Muscle layer of colon (tissue), 2 donors: ENCODE data around the gene SGCD.
A peak's percentile ranks its signal among the peaks of the same experiment; 100 is the strongest.

Experiments
- H3K27ac ChIP-seq: one replicate; pipeline ENCODE4 v1.7.0; 2013; ENCODE audit warnings: low read depth, mild to moderate bottlenecking, low read length, moderate library complexity
- H3K27me3 ChIP-seq, 2 donors: one replicate each; pipeline ENCODE4 v1.7.0; 2013; ENCODE audit warnings: low read length in 2 of 2, mild to moderate bottlenecking in 2 of 2; ENCODE audit not compliant: insufficient read depth in 2 of 2, control insufficient read depth in 1 of 2
- H3K36me3 ChIP-seq: one replicate; pipeline ENCODE4 v1.7.0; 2013; ENCODE audit warnings: mild to moderate bottlenecking, low read length; ENCODE audit not compliant: insufficient read depth
- H3K4me1 ChIP-seq: one replicate; pipeline ENCODE4 v1.7.0; 2013; ENCODE audit warnings: mild to moderate bottlenecking, low read length; ENCODE audit not compliant: insufficient read depth
- H3K4me3 ChIP-seq, 2 donors: one replicate each; pipeline ENCODE4 v1.7.0; 2013; ENCODE audit warnings: low read length in 2 of 2, low read depth in 1 of 2, mild to moderate bottlenecking in 1 of 2, moderate library complexity in 1 of 2
- H3K9ac ChIP-seq: one replicate; pipeline ENCODE4 v1.7.0; 2013; ENCODE audit warnings: low read length
- H3K9me3 ChIP-seq: one replicate; pipeline ENCODE4 v1.7.0; 2013; ENCODE audit warnings: mild to moderate bottlenecking, low read length
- donor health status: abdominal sarcoma.
- donor health status: Adenocarcinoma of cecum.

SGCD gene

DNA sequence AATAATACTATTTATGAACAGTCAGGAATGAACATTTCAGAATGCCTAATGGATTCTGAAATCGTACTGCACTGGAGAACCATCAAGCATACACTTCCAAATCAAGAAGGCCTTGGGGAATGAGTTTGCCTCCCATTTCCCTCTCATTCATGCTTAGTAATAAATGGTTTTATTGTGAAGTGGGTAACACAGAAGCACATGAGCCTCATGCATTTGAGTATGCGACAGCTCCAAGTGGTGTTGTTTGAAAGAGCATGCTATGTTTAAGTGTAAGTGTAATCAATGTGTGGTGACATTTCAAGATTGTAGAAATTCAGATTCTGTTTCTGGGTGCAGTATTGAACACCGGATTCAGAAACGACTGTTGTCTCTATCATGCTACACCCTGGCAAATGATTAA, 60.0 kb downstream of the SGCD start:
- no peaks in the 10 kb centered on the region for H3K27me3 ChIP-seq
- H3K27ac ChIP-seq: no peak overlapping the region
- no peak overlapping the region for H3K9ac ChIP-seq
- peaks cover 4% of the 10 kb centered on the region for H3K4me1 ChIP-seq
- H3K9me3 ChIP-seq: no peaks in the 10 kb centered on the region
- H3K36me3 ChIP-seq: no peaks in the 10 kb centered on the region
- no peak overlapping the region for H3K4me3 ChIP-seq

DNA sequence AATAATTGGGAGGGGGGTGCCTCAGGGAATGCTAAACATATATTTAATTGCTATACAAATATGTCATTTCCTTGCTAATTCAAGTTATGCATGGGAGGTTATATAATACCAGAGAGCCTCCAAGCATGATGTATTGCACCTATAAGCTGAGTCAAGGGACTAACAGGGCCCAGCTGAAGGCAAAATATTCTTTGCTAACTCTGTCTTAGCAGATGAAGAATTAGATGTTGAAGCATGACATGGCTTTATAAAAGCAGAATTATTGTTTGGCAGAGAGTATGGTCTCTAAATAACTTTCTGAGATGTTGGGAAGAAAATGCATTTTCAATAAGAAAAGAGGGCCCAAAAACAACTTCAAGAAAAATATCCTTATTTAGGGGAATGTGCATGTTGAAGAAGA, 60.4 kb downstream of the SGCD start:
- H3K36me3 ChIP-seq: no peaks in the 10 kb centered on the region
- no peak overlapping the region for H3K4me3 ChIP-seq
- no peak overlapping the region for H3K9ac ChIP-seq
- no peaks in the 10 kb centered on the region for H3K27me3 ChIP-seq
- H3K27ac ChIP-seq: no peak overlapping the region
- H3K4me1 ChIP-seq: peaks cover 4% of the 10 kb centered on the region
- H3K9me3 ChIP-seq: no peaks in the 10 kb centered on the region

DNA sequence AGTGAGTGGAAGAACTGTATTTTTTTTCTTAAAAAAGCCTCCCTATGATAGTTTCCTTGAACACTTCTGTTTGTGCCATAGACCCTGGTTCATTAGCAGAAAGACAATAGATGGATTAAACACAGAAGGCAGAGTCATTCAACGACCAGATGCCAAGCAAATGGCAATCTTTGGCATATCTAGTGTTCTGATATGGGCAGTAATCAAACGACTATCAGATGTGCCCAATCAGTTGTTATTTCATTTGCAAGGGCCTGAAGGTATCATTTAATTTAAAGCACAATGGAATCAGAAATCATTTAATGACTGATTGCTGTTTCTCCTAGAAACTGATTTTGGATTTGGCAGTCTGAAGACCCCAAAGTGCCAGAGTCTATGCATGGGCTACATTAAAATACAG, 61.3 kb downstream of the SGCD start:
- no peak overlapping the region for H3K9ac ChIP-seq
- H3K4me1 ChIP-seq: no peaks in the 10 kb centered on the region
- H3K27ac ChIP-seq: no peak overlapping the region
- H3K4me3 ChIP-seq: no peak overlapping the region
- H3K27me3 ChIP-seq: no peaks in the 10 kb centered on the region
- H3K9me3 ChIP-seq: no peaks in the 10 kb centered on the region
- H3K36me3 ChIP-seq: no peaks in the 10 kb centered on the region

DNA sequence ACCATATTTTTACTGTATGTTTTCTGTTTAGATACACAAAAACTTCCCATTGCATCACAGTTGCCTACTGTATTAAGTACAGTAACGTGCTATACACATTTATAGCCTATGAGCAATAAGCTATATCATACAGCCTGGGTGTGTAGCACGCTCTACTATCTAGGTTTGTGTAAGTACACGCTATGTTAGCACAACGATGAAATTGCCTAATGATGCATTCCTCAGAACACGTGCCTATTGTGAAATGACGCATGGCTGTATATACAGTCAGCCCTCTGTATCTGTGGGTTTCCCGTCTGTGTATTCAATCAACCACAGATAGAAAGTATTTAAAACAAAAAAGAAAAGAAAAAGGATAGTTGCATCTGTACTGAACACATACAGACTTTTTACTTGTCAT, 64.2 kb downstream of the SGCD start:
- no peaks in the 10 kb centered on the region for H3K27me3 ChIP-seq
- H3K36me3 ChIP-seq: no peaks in the 10 kb centered on the region
- no peak overlapping the region for H3K27ac ChIP-seq
- no peaks in the 10 kb centered on the region for H3K9me3 ChIP-seq
- H3K4me1 ChIP-seq: peaks cover 14% of the 10 kb centered on the region
- no peak overlapping the region for H3K4me3 ChIP-seq
- no peak overlapping the region for H3K9ac ChIP-seq

DNA sequence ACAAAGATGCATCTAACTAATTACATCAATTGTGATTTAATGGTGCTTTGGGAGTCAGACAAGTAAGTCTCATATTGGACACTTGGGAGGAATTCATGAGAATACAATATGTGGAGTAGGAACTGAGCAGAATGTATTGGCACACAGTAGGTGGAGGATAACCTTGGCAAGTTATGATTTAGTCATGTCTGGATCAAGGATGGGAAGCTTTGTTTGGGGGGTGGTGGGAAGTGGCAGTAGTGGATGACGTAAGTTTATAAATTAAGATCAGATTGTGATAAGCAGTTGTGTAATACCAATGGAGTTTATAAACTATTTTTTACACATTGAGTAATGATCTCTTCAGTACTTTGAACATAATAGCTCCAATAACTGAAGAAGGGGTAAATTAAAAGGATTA, 67.0 kb downstream of the SGCD start:
- Histone ChIP-seq H3K4me1 (peaks cover 28% of the 10 kb centered on the region), H3K27me3 (no peaks in the 10 kb centered on the region), H3K36me3 (no peaks in the 10 kb centered on the region), H3K4me3 (no peak overlapping the region), H3K9me3 (no peaks in the 10 kb centered on the region), H3K9ac (no peak overlapping the region), H3K27ac (no peak overlapping the region)

DNA sequence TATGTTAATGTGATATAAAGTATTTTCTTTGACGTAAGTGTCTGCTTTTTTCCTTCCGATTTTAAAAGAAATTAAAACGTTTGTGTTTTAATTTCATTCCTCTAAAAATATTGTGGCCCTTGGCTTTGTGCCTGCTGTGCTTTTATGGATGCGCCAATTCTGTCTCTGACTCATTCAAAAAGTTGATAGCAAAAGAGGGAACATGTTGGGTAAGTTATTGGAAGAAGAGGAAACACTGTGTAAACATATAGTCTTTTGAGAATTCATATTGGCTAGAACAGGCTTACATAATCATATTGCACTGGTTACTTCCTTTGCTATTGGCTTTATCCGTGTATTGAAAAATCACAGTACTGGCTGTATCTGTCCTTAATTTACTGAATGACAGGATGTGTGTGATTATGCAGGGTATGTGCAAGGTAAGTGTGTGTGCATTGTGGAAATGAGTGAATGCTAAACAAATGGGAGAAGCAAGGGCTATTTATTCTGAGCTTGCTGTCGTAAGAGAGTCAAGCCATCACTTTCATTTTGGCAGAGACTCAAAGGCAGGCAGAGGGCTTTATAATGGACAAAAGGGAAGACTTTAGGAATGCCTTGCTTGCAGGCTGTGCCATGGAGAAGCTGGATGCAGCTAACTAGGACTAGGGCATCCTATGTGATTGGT, 67.8 kb downstream of the SGCD start:
- H3K4me1 ChIP-seq: peaks cover 36% of the 10 kb centered on the region

DNA sequence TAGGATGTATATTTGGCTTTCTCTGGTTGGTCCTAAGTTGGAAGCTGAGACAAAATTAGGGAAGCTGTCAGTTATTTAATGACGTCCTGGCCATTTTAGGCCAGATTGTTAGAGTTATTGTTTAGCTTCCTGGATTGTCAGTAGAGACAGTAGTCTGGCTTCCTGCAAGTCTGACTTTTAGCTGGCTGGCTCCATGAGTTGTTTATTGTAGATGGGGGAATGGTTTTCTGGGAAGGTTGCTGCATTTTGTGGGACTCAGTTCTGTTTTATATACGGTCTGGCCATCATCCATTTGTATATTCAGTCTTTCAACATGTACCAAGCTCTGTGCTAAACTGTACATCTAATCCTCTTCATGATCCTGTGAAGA, 68.3 kb downstream of the SGCD start:
- H3K9ac ChIP-seq: no peak overlapping the region
- no peaks in the 10 kb centered on the region for H3K9me3 ChIP-seq
- H3K27me3 ChIP-seq: no peaks in the 10 kb centered on the region
- peak overlapping the region in 1 of 2 donors; percentile 19 for H3K4me3 ChIP-seq
- H3K36me3 ChIP-seq: no peaks in the 10 kb centered on the region
- H3K4me1 ChIP-seq: peaks cover 41% of the 10 kb centered on the region
- H3K27ac ChIP-seq: peak overlapping the region; percentile 36

More for the DNA sequence above, 67.8 kb downstream of the SGCD start:
- Histone ChIP-seq H3K9ac (no peak overlapping the region), H3K27me3 (no peaks in the 10 kb centered on the region), H3K27ac (peak overlapping the region; percentile 36), H3K36me3 (no peaks in the 10 kb centered on the region), H3K9me3 (no peaks in the 10 kb centered on the region), H3K4me3 (peak overlapping the region in 1 of 2 donors; percentile 19)

DNA sequence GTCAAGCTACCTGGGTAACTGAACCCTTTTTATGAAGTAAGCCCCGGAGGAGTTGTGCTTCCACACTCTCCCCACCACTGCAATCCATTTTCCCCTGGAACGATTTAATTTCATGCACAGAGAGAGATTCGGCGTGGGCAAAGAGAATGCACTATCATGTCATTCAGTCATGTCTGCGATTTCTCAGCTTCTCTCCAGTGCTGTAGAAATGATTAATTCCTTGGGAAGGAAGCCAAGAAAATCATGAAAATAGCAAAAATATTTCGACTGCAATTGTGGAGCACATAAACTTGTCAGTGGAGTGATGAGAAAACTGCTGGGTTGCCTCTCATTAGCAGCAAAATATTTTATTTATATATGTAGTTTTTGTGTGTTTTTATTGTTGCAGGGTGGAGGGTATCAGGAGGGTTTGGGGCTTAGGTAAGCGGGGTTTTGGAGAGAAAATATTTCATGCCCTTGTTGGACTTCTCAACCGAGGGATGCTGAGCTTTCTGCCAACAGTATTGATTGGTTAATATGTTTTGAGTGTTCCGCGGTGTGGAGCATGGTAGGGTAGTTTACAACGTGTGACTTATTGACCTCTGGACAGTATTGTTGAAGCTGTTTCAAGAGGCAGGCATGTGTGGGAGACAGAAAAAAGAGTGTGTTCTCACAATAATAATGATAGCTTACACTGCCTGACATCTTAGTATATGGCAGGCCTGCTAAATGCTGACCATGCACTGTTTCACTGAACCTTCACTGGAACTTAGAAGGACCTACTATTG, 69.3 kb downstream of the SGCD start:
- Histone ChIP-seq H3K9ac (no peak overlapping the region), H3K4me1 (peaks cover 44% of the 10 kb centered on the region), H3K4me3 (no peak overlapping the region), H3K27ac (no peak overlapping the region), H3K9me3 (no peaks in the 10 kb centered on the region), H3K27me3 (no peaks in the 10 kb centered on the region), H3K36me3 (no peaks in the 10 kb centered on the region)

DNA sequence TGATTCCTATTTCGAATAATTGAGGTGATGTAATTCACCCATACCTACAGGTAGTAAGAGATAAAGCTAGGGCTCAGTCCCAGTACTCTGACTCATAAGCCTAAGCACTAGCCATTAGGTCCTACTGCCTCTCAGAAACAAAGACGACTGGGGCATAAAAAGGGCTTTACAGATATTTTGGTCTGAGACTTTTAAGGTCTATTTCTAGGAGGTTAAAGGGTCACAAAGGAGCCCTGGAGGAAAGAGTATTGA, 69.8 kb downstream of the SGCD start:
- Histone ChIP-seq H3K36me3 (no peaks in the 10 kb centered on the region), H3K27ac (no peak overlapping the region), H3K4me1 (peaks cover 44% of the 10 kb centered on the region)

DNA sequence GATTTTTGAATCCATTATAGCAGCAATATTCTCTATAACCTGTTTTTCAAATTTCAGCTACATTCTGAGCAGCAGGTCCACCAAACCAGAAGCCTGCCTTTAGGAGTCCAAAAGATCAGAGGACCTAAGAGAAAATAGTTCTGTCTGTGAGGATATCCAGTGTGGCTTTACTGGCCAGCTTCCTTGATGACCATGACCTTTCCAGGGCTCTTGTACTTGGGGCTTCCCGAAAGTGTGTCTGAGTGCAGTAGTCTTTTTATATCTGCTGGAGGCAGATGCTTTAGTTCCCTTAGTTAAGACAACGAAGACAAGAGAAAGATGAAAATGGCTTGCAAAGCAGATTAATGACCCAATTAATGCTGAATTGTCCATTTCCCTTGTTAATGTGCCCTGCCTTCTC, 72.4 kb downstream of the SGCD start:
- H3K36me3 ChIP-seq: no peaks in the 10 kb centered on the region
- no peak overlapping the region for H3K4me3 ChIP-seq
- H3K9ac ChIP-seq: no peak overlapping the region
- no peak overlapping the region for H3K27ac ChIP-seq
- peaks cover 44% of the 10 kb centered on the region for H3K4me1 ChIP-seq
- H3K27me3 ChIP-seq: no peaks in the 10 kb centered on the region
- no peaks in the 10 kb centered on the region for H3K9me3 ChIP-seq

More for the DNA sequence above, 69.8 kb downstream of the SGCD start:
- Histone ChIP-seq H3K27me3 (no peaks in the 10 kb centered on the region), H3K9ac (no peak overlapping the region), H3K9me3 (no peaks in the 10 kb centered on the region), H3K4me3 (no peak overlapping the region)

DNA sequence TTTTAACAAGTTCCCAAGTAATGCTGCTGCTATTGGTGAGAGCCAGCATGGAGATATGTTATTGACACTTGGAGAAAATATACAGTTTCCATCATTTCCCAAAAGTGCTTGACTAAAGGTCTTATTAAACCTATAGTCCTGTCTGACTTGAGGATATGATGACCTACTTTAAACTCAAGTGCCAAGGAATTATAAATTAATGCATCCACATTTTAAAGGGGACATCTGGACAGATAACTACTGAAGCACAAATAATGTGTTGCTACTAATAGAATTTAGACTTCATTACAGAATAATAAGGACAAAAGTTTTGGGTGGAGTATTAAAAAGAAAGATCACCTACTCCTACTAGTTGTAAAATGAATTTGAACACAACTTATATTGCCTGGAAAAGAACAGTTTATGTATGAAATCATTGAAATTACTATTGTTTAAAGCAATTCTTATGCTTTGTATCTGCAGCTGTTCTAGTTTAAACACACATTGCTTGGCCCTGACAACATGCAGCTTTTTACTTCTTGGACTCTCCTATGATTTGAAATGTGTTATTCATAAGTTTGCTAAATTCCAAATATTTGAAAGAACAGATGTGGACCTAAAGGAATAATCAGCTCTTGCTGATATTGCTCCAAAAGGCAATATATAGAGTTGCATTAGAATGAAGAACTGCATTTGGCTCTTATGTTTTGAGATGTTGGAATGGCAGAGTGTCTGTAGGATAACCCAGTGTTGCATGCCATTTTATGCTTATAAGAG, 73.4 kb downstream of the SGCD start:
- Histone ChIP-seq H3K27me3 (no peaks in the 10 kb centered on the region), H3K9ac (no peak overlapping the region), H3K36me3 (no peaks in the 10 kb centered on the region), H3K4me1 (peaks cover 38% of the 10 kb centered on the region), H3K4me3 (no peak overlapping the region), H3K9me3 (no peaks in the 10 kb centered on the region), H3K27ac (no peak overlapping the region)
